ENCODE results near the gene HSP90B1.

GRCh38 chr12:103952497-103952896, 22.3 kb downstream of the HSP90B1 start:
- TF ChIP-seq CTCF (conservative IDR thresholded peaks at IDR 0.05; ENCODE audit: low read length) (no peak), EZH2phosphoT487 (IDR thresholded peaks at IDR 0.05; ENCODE audit: borderline replicate concordance) (no peak)
